ENCODE results near the gene PRICKLE1.

The PRICKLE1 gene

DNA sequence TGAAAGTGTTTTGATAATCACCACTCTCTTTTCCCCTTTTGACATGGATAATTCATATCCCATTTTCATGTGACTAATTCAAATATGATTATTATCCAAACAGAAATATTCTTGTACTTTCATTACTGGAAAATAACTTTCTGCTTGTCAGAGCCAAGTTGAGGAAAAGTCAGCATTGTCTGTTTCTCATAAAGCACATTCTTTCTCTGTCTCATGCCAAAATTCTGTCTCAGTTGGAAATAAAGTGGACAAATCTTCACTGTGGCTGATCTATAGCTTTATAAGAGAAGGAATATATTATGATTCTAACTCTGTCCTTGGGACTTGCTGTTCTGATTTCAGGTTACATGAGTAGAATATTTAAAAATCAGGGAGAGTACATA lies 22.7 kb upstream of the PRICKLE1 start:
- no peak overlapping the region for H3K4me3 ChIP-seq (ENCODE audit: low read length)
- no peak overlapping the region for H3K9ac ChIP-seq (ENCODE audit: low read depth, low read length)
- no peaks in the 10 kb centered on the region for H3K36me3 ChIP-seq (ENCODE audit: insufficient read depth, low read length)
- peaks cover 7% of the 10 kb centered on the region; the same call in 1 of the 2 replicates for H3K4me1 ChIP-seq (ENCODE audit: insufficient read depth, low read length)
- H3K27me3 ChIP-seq (ENCODE audit: insufficient read depth, low read length), result no peaks in the 10 kb centered on the region
- H3K9me3 ChIP-seq (ENCODE audit: insufficient read depth, low read depth, low read length), result peaks cover 6% of the 10 kb centered on the region; the same call in 1 of the 2 replicates
- H3K27ac ChIP-seq (ENCODE audit: low read depth, low read length), result no peak overlapping the region

DNA sequence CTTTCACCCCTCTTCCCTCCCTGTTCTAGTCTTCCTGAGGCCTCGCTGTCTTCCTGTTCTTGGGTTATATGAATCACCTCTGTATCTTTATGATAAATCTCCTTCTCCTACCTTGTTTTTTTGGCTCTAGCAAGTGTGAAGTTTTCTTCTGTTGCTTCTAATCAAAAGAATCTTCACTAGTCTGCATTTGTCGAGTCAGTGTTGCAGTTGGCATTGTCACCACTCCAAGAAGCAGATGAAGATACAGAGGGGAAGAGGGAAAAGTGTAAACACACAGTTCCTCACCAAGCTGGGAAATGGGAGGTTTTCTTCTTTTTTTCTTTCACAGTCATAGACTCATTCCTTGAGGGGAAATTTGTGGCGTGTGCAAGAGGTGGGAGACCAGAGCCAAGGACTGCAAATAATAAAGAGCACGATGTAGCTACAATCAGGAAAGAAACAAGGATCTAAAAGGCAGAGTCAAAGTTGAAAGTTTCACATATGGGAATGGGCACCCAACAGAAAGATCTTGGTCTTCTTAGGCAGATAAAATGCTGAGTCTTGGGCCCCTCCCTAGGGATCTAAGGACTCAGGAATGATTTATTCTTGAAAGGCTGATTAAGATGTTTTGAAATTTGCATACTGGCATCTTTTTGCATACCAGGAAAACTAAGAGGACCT lies 22.2 kb upstream of the PRICKLE1 start:
- Histone ChIP-seq H3K36me3 (ENCODE audit: insufficient read depth, low read length) (no peaks in the 10 kb centered on the region), H3K27me3 (ENCODE audit: insufficient read depth, low read length) (no peaks in the 10 kb centered on the region), H3K9ac (ENCODE audit: low read depth, low read length) (no peak overlapping the region), H3K9me3 (ENCODE audit: insufficient read depth, low read depth, low read length) (0 out of 2 replicates have a peak, but pooled peaks cover under 1% of the 10 kb centered on the region), H3K4me3 (ENCODE audit: low read length) (no peak overlapping the region), H3K27ac (ENCODE audit: low read depth, low read length) (no peak overlapping the region), H3K4me1 (ENCODE audit: insufficient read depth, low read length) (peaks cover 7% of the 10 kb centered on the region; the same call in 1 of the 2 replicates)
- 91% methylated on average over 3 of the region's 4 CpGs for WGBS

DNA sequence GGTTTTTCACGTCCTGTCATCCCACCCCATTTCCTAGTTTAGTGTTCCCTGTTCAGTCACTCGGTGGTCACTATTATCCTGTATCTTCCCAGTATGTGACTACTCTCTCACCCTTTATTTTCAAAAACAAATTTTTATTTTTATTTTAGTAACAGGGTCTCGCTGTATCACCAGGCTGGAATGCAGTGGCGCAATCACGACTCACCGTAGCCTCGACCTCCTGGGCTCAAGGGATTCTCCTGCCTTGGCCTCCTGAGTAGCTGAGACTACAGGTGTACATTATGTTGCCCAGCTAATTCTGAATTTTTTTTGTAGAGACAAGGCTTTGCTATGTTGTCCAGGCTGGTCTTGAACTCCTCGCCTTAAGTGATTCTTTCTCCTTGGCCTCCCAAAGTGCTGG lies 20.1 kb upstream of the PRICKLE1 start:
- no peaks in the 10 kb centered on the region for H3K9me3 ChIP-seq (ENCODE audit: insufficient read depth, low read depth, low read length)
- no peaks in the 10 kb centered on the region for H3K36me3 ChIP-seq (ENCODE audit: insufficient read depth, low read length)
- 96% methylated on average over 8 of the region's 8 CpGs for WGBS
- H3K4me1 ChIP-seq (ENCODE audit: insufficient read depth, low read length), result peaks cover 7% of the 10 kb centered on the region; the same call in 1 of the 2 replicates
- no peak overlapping the region for H3K4me3 ChIP-seq (ENCODE audit: low read length)
- H3K27ac ChIP-seq (ENCODE audit: low read depth, low read length), result no peak overlapping the region
- H3K9ac ChIP-seq (ENCODE audit: low read depth, low read length), result no peak overlapping the region
- H3K27me3 ChIP-seq (ENCODE audit: insufficient read depth, low read length), result no peaks in the 10 kb centered on the region

DNA sequence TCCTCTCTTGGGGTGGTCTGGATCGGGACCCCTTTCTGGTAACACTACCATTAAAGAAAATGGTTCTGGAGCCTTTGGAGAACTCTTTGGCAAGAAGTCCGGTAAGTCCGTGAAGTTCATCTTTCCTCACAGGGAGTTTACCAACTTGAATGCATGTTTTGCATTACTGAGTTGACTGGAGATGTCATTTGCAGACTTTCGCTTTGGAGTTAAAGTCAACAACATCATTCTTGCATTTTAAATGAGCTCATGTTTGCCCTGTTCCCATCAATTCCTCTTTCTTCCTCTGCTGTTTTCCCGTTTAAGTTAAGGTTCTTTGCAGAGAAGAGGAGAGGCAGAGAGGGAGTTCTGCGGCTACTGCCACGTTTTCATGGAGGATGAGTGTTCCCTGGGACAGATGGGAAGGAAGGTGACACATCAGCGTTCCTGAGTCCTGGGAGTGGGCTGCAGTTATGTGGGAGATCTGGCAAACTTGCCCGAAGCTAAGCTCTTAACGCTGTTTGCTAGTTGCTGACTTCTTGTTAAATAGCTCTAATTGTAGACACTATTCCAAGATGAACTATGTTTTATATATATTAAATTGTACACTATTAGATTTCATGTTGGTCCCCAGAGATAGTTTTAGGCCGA lies 18.8 kb upstream of the PRICKLE1 start:
- no peaks in the 10 kb centered on the region for H3K27me3 ChIP-seq (ENCODE audit: insufficient read depth, low read length)
- WGBS, result 67% methylated on average over 11 of the region's 11 CpGs
- H3K4me3 ChIP-seq (ENCODE audit: low read length), result no peak overlapping the region
- H3K9me3 ChIP-seq (ENCODE audit: insufficient read depth, low read depth, low read length), result no peaks in the 10 kb centered on the region
- H3K9ac ChIP-seq (ENCODE audit: low read depth, low read length), result no peak overlapping the region
- peaks cover 16% of the 10 kb centered on the region for H3K4me1 ChIP-seq (ENCODE audit: insufficient read depth, low read length)
- H3K27ac ChIP-seq (ENCODE audit: low read depth, low read length), result no peak overlapping the region
- no peaks in the 10 kb centered on the region for H3K36me3 ChIP-seq (ENCODE audit: insufficient read depth, low read length)

DNA sequence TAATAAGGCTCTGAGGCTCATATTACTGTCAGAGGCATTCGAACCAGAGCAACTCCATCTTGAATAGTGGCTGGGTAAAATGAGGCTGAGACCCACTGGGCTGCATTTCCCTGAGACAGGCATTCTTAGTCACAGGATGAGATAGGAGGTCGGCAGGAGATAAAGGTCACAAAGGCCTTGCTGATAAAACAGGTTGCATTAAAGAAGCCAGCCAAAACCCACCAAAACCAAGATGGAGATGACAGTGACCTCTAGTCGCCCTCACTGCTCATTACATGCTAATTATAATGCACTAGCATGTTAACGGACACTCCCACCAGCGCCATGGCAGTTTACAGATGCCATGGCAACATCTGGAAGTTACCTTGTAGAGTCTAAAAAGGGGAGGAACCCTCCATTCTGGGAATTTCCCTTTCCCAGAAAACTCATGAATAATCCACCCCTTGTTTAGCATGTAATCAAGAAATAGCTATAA lies 18.1 kb upstream of the PRICKLE1 start:
- Histone ChIP-seq H3K27ac (ENCODE audit: low read depth, low read length) (no peak overlapping the region), H3K4me3 (ENCODE audit: low read length) (no peak overlapping the region), H3K4me1 (ENCODE audit: insufficient read depth, low read length) (peaks cover 23% of the 10 kb centered on the region), H3K9me3 (ENCODE audit: insufficient read depth, low read depth, low read length) (no peaks in the 10 kb centered on the region), H3K27me3 (ENCODE audit: insufficient read depth, low read length) (no peaks in the 10 kb centered on the region), H3K36me3 (ENCODE audit: insufficient read depth, low read length) (no peaks in the 10 kb centered on the region), H3K9ac (ENCODE audit: low read depth, low read length) (no peak overlapping the region)
- WGBS, result 87% methylated on average over 5 of the region's 5 CpGs

DNA sequence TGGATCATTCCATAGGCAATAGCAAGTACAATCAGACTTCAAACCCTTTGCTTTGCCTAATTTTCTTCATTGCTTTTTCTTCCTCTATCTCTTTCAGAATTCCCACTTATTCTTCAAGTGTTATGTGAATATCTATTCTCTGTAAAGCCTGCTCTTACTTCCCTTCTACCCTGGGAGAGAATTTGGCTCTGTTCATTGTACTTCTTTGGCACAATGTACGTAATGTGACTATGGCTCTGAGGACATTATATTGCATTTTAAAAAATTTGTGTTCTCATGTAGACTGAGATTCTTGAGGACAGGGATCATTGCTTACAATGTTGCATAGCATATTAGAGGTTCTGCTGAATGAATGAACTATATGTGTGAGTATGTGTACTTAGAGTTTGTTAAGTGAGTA lies 16.9 kb upstream of the PRICKLE1 start:
- Histone ChIP-seq H3K9me3 (ENCODE audit: insufficient read depth, low read depth, low read length) (no peaks in the 10 kb centered on the region), H3K4me3 (ENCODE audit: low read length) (no peak overlapping the region), H3K4me1 (ENCODE audit: insufficient read depth, low read length) (peaks cover 29% of the 10 kb centered on the region), H3K27ac (ENCODE audit: low read depth, low read length) (no peak overlapping the region), H3K36me3 (ENCODE audit: insufficient read depth, low read length) (no peaks in the 10 kb centered on the region), H3K9ac (ENCODE audit: low read depth, low read length) (no peak overlapping the region), H3K27me3 (ENCODE audit: insufficient read depth, low read length) (no peaks in the 10 kb centered on the region)
- WGBS, result 95% methylated on average over 1 of the region's 1 CpG

DNA sequence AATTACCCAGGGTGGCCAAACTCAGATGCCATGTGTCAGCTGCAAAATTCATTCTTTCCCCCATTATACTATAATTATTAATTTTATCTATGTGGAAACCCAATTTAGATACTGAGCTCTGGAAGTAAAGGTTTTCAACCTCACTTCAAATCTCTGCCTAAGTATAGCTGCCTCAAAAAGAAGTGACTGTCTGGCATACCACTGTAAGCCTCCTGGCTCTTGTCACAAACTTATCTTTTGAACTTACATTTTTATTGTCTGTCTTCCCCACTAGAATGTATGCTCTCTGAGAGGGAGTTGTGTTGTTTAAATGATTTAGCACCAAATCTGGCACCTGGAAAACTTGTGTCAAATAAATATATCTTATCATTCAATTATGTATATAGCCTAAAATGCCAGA lies 16.1 kb upstream of the PRICKLE1 start:
- Histone ChIP-seq H3K27ac (ENCODE audit: low read depth, low read length) (no peak overlapping the region), H3K9me3 (ENCODE audit: insufficient read depth, low read depth, low read length) (no peaks in the 10 kb centered on the region), H3K36me3 (ENCODE audit: insufficient read depth, low read length) (no peaks in the 10 kb centered on the region), H3K9ac (ENCODE audit: low read depth, low read length) (no peak overlapping the region), H3K27me3 (ENCODE audit: insufficient read depth, low read length) (no peaks in the 10 kb centered on the region), H3K4me1 (ENCODE audit: insufficient read depth, low read length) (peaks cover 29% of the 10 kb centered on the region), H3K4me3 (ENCODE audit: low read length) (no peak overlapping the region)

DNA sequence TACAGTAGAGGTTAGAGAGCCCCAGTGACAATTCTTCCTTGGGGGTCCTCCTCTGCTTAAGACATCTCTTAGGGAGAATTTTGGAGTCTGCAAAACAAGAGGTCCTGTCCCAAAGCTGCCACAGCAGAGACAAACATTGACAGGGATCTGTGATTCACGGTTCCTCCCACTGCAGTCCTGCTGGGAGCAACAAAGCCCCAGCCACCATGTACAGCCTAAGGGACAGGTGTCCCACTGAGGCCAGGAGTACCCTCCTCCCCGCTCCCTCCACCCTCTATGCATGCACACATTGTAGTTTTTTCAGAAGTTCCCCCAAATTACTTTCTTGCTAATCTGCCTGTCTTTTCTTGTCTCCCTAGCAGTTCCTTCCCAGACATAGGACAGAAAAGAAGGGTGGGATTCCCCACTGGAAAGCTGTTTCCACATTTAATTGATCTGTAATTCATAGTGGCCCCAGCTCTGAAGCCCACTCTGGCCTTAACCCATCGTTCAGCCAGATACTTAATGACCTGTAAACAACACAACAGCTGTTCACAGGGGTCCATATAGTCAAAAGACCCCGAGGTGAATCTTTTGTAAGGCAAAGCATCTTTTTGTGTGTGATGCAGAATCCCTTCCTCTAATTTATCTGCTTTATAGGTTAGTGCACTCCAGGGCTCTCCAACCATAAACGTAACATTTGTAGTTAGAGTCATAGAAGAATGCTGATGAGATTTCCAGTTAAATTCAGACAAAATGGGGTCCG lies 13.9 kb upstream of the PRICKLE1 start:
- no peaks in the 10 kb centered on the region for H3K27me3 ChIP-seq (ENCODE audit: insufficient read depth, low read length)
- no peak overlapping the region for H3K27ac ChIP-seq (ENCODE audit: low read depth, low read length)
- H3K9ac ChIP-seq (ENCODE audit: low read depth, low read length), result no peak overlapping the region
- WGBS, result 30% methylated on average over 6 of the region's 6 CpGs
- no peaks in the 10 kb centered on the region for H3K36me3 ChIP-seq (ENCODE audit: insufficient read depth, low read length)
- H3K4me1 ChIP-seq (ENCODE audit: insufficient read depth, low read length), result peaks cover 24% of the 10 kb centered on the region
- H3K9me3 ChIP-seq (ENCODE audit: insufficient read depth, low read depth, low read length), result no peaks in the 10 kb centered on the region
- H3K4me3 ChIP-seq (ENCODE audit: low read length), result no peak overlapping the region

DNA sequence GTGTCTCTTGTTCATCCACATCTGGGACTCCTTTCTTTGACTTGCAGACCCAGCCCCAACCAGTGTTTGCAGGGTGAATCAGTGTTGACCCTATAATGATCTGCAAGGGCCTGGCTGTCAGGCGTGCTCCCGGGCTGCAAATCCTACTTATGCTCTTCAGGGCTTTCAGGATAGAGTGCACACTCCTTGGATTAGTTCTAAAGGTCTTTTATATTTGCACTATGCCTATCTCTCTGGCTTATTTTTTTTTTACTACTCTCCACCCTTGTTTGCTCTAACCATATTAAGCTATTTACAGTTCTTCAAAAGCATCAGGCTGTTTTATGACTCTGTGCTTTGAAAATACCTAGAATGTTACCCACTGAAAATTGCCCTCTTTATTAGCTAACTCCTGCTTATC lies 4.3 kb upstream of the PRICKLE1 start:
- 97% methylated on average over 2 of the region's 2 CpGs for WGBS
- Histone ChIP-seq H3K4me1 (ENCODE audit: insufficient read depth, low read length) (no peaks in the 10 kb centered on the region), H3K27ac (ENCODE audit: low read depth, low read length) (no peak overlapping the region), H3K9me3 (ENCODE audit: insufficient read depth, low read depth, low read length) (no peaks in the 10 kb centered on the region), H3K4me3 (ENCODE audit: low read length) (no peak overlapping the region), H3K36me3 (ENCODE audit: insufficient read depth, low read length) (no peaks in the 10 kb centered on the region), H3K9ac (ENCODE audit: low read depth, low read length) (no peak overlapping the region), H3K27me3 (ENCODE audit: insufficient read depth, low read length) (peaks cover 29% of the 10 kb centered on the region)

DNA sequence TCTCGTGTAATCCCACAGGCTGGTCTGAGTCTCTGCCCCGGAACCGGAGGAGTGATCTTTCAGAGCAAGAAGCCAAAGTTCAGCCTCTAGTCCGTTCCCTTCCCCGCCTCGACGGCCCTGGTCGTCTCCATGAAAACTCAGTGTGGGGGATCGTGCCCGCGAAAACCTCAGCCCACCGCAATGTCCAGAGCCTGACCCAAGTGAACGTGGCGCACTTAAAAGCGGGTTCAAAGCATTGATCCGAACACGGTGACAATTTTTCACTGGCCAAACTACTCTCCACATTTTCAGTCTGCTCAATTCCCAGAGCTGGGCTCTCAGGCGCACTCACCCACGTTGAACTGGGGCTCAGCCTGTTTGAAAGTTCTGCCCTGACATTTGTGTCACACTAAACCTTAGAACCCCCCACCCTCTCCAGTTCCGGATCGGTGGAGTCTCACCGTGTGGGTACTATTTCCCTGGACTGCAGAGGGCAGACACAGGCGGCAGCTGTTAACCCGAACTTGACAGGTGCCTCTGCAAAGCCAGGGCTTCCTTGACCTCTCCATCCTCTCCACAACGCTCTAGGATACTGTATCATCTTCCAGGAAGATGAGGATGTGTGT lies 886 bp upstream of the PRICKLE1 start:
- peaks cover 50% of the 10 kb centered on the region for H3K27me3 ChIP-seq (ENCODE audit: insufficient read depth, low read length)

More for the DNA sequence above, 886 bp upstream of the PRICKLE1 start:
- H3K36me3 ChIP-seq (ENCODE audit: insufficient read depth, low read length), result no peaks in the 10 kb centered on the region
- no peak overlapping the region for H3K27ac ChIP-seq (ENCODE audit: low read depth, low read length)
- H3K9me3 ChIP-seq (ENCODE audit: insufficient read depth, low read depth, low read length), result no peaks in the 10 kb centered on the region
- peak overlapping the region; percentile 79 for H3K4me3 ChIP-seq (ENCODE audit: low read length)
- WGBS, result 3% methylated on average over 24 of the region's 25 CpGs
- peak overlapping the region; percentile 71; the same call in 1 of the 2 replicates for H3K9ac ChIP-seq (ENCODE audit: low read depth, low read length)
- peaks cover 11% of the 10 kb centered on the region; the same call in 1 of the 2 replicates for H3K4me1 ChIP-seq (ENCODE audit: insufficient read depth, low read length)

Data from HUES64 (cell line).